IPS-11a (cell line): ENCODE data around the gene STK32B.
"Not testable (repeated sequence)": the region's sequence is repeated elsewhere in the genome, so short reads cannot be mapped to it uniquely, and the experiment has no call there.

Source experiments
- H3K4me3 ChIP-seq: one replicate; pipeline ENCODE4 v1.5.1; 2013; ENCODE audit warnings: low read depth, low read length, control low read depth

The STK32B gene

DNA sequence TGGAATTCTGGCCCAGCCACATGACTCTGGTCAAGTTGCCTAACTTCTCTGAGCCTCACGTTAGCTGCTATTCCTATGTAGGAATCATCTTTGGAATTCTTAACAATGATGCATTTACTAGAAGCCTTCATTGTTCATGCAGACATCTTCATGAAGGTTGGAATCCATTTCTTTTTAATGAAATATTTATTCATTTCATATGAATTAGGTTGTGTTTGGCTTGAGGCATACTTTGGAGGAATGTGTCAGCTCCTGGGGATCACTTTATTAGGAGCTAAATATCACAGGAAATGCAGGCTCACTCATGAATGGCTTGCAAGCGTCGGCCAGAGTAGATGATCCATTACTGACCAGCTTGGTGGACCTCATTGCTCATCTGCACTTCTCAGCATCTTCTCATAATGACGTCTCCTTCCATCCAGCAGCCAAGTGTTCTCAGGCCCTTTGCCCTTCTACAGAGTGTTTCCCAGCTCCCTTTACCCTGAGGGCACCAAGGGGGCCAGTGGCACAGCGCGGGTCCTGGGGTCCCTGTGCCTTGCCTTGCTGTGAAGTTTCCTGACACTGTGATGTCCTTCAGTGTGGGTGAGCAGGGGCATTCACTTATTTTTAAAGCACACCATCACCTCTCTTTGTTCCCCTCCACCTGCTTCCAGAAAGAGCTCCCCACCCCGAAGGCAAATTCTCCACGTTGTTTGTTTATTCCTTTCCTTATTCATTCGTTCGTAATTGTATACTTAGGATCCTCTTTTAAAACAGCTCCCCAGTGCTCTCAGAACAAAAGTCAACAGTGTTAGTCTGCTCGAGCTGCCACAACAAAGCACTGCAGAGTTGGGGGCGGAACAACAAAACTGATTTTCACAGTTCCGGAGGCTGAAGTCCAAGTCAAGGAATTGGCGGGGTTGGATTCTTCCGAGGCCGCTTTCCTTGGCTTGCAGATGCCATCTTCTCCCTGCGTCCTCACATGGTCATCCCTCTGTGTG is 106.8 kb downstream of the STK32B start:
- no peak overlapping the region for H3K4me3 ChIP-seq

DNA sequence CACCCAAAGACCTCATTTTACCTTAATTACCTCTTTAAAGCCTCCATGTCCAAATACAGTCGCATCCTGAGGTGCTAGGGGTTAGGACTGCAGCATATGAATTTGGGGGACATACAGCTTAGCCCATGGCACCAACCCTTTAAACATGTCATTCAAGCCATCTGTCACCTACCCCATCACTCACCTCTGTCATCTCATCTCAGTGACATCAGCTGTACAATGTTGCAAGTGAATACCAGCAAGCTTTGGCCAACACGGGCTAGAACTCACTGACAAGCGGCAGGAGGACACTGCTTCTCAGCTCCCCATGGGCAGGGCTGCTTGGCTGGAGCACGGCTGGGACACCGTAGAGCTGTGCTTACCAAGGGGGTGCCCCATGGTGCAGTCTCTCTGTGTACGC is 107.5 kb downstream of the STK32B start:
- no peak overlapping the region for H3K4me3 ChIP-seq

DNA sequence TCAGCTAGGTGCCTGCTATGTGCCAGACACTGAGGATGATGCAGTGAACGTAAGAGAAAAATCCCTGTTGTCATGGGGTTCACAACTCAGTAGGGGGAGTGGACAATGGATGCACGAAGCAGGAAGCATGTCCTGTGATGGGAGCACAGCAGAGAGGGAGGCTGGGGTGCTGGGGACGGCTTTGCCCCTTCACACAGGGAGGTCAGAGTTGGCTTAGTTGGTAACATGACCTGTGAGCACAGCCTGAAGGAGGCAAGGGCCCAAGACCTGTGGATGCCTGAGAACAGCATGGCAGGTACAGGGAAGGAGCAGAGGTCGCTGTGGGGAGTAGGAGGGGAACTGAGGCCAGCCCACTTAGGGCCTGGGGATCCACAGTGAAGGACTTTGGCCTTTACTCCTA is 109.4 kb downstream of the STK32B start:
- no peak overlapping the region for H3K4me3 ChIP-seq

DNA sequence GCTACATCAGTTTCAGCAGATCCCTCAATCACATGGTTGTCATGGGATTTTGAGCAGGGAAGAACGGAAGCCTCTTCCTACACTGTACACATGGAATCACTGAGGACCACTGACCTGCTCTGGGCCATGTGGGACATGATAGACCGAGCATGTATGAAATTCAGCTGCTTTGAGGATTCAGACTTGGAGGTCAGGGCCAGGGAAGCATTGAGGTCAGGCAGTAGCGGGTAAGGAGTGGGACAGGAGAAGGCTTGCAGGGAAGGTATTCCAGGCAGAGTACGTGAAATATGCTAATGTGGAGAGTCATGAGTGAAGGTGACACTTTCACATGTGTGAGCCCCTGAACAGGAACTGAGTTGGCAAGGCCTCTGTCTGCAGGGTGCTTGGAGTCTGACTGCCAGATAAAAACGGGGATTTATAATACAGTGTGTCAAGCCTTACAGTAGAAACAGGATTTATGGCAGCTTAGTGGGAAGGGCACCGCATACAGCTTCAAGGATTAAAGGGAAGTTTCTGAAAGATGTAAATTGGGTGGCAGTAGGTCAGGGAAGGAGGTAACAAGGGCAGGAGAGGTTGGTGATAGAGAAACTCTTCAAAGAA is 111.7 kb downstream of the STK32B start:
- H3K4me3 ChIP-seq = no peak overlapping the region

DNA sequence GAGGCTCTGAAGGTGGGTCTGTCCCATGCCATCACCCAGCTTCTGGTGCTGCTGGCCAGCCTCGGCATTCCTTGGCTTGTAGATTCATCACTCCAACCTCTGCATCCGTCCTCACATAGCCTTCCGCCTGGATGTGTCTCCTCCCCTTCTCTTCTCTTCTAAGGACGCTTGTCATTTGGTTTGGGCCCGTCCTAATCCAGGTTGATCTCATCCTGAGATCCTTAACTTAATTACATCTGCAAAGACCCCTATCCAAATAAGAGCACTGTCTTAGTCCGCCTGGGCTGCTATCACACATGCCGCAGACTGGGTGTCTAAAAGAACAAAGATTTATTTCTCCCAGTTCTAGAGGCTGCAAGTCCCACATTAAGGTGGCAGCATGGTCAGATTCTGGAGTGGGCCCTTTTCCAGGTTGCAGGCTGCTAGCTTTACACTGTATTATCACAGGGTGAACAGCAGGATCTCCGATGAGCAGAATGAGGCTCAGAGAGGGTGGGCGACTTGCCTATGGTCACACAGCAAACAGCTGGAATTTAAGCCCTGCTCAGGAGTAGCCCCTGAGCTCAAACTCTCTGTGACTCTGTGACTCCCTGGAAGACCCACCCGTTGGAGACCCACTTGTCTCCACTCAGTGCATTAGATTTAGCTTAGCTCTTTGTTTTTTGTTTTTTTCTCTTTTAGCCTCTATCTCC is 113.1 kb downstream of the STK32B start:
- H3K4me3 ChIP-seq = no peak overlapping the region

DNA sequence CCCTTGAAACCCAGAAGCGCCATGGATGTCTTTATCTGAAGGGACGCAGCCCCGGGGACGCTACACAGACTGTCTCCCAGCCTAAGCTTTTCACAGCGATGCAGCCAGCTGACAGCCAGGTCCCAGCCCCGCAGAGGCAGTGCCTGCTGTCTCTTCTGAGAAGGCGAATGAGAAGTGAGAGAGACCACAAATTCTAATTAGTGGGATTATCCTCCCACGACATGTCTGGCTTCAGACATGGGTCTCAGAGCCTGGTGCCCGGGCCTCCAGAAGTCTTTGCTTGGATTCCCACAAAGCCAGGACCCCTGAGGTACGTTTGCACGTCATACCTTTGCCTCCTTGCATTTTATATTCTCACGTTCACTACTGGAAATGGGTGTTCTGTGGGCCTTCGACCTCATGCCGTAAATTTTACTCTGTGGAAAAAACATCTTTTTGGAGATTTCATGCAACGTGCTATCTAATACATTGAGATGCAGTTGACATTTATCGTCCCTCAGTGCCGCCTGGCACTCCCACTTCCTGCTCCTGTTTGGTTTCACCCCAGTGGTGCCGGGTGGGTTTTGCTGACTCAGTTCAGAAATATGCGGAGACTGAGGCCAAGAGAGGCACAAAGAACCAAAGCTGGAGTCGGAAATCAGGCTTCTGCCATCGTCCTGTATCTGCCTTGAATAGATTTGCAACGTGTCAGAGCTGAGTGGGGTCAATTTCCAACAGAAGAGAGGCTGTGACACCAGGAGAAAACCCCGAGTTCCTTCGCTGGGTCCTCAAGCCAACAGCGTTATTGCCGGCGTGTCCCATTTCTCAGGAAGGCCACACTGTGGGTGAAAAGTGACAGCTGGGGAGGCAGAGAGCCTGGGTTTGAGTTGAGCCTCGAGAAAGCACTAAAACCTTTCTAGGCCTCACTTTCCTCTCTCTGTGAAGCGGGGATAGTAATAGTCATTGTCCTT is 114.4 kb downstream of the STK32B start:
- no peak overlapping the region for H3K4me3 ChIP-seq

DNA sequence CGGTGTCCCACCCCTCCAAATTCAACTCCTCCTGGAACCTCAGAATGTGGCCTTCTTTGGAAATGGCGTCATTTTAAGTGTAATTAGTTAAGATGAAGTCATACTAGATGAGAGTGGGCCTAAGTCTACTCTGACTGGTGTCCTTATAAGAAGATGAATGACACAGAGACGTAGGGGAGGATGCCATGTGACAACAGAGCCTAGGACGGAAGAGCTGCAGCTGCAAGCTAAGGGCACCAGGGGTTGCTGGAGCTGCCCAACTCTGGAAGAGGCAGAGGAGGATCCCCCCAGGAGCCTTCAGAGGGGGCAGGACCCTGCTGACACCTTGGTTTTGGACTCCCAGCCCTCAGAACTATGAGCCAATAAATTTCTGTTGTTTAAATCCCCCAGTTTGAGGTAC is 115.1 kb downstream of the STK32B start:
- H3K4me3 ChIP-seq = no peak overlapping the region

DNA sequence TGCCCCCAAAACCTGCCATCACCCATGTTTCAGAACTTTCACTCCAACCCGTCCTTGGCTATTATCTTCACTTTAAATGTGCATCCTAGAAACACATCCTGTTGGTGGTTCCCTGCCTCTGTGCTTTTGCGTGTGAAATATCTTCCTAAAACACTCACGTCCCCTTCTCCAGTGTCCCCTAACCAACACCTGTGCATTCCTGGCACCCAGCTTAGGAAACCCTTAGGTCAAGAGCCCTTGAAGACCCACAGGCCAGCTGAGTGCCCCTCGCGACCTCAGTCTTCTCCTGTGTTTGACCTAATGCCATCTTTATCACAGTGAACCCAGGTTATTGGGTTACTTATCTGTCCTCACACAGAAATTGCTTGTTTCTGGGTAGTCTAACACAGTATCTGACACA is 117.6 kb downstream of the STK32B start:
- no peak overlapping the region for H3K4me3 ChIP-seq

DNA sequence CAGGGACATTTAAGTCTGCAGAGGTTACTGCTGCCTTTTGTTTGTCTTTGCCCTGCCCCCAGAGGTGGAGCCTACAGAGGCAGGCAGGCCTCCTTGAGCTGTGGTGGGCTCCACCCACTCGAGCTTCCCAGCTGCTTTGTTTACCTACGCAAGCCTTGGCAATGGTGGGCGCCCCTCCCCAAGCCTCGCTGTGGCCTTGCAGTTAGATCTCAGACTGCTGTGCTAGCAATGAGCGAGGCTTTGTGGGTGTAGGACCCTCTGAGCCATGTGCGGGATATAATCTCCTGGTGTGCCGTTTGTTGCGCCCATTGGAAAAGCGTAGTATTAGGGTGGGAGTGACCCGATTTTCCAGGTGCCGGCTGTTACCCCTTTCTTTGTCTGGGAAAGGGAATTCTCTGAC is 124.6 kb downstream of the STK32B start:
- not testable (repeated sequence) for H3K4me3 ChIP-seq

DNA sequence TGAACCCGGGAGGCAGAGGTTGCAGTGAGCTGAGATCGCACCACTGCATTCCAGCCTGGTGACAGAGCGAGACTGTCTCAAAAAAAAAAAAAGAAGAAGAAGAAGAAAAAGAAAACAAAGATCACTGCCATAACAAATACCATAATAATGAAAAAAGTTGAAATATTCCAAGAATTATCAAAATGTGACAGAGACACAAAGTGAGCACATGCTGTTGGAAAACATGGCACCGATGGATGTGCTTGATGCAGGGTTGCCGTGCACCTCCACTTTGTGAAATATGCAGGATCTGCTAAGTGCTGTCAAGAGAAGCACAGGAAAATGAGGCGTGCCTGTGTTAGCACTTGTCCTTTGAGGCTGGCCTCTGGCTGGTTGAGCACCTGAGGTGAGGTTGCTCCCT is 133.3 kb downstream of the STK32B start:
- no peak overlapping the region for H3K4me3 ChIP-seq

DNA sequence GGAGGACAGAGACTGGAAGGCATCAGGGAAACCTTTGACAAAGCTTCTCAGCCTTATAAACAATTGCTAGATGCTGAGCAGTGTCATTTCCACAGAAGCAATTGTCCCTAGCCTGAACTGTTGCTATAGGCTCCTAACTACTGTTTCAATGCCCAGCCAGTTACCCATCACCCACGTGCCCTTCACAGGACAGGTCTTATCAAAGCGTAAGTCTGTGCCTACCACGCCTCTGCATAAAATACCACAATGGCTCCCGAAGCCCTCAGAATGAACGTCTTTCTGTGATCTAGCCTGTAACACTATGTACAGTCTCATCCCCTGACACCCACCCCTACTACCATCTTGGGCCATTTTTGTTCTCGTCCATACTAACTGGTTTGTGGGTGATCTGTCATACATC is 134.3 kb downstream of the STK32B start:
- no peak overlapping the region for H3K4me3 ChIP-seq

DNA sequence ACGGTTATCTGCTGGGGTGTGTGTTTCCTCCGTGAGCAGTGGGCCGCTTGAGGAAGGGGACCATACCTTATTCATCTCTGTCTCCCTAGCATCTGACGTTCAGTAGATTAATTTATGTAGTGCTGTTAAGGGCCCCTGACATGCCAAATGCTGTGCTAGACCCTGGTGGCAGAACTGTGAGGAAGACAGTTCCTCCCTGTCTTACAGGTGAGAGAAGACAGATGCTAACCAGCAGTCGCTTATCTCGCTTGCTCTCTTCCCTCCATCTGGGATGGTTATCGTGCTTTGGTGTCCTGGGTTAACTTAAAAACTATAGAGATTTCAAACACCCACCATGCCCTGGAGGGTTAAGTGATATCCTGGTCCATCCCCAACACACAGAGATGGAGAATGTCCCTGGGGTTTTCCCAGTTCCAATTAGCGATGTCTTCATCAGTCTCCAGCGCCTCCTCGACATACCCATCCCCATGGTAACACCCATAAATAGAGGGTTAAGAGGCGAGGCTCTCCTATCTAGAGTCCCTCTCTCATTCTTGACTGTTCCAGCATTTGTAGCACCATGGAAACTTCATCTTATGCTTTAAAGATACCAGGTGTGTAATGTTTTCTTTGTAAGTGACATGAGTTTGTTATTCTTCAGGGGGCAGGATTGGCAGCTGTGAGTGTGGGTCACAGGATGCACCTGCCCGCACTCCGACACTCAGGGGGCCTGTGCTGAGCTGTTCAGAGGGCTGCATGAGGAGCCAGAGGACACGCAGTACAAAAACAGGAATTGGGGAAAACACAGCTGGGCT is 135.2 kb downstream of the STK32B start:
- no peak overlapping the region for H3K4me3 ChIP-seq

DNA sequence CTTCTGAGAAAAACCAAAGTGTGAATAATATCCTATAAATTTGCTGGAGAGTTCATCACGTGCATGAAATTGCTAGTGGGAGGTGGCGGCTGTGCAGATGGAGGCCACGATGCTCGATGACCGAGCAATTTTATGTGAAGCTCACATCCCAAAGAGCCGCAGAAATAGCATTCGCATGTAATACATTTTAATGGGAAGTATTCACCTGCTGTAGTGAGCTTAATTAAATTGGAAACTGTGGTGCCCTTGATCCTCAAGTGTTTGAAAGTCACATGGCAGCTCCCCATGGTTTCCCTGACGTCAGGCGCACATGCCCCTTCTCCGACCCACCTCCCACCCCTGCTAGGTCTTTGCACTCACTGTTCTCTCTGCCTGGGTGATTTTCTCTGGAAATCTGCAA is 136.8 kb downstream of the STK32B start:
- H3K4me3 ChIP-seq = no peak overlapping the region

DNA sequence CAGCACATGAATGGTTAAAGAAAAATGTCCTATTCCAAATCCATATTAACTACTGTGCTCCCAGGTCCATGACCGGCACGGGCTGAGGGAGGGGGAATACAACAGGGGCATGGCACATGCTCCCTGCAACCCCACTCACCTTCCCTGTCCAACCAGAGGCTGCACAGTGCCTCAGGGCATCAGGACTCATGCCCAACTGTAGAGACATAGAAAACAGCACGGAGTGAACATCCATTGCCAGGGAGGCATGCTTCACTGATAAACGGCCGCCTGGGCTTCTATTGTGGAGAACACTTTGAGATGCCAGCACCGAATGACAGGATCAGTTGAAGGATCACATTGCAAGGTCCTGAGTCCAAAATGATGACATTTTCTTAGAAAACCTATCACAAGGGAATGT is 140.6 kb downstream of the STK32B start:
- H3K4me3 ChIP-seq = no peak overlapping the region

DNA sequence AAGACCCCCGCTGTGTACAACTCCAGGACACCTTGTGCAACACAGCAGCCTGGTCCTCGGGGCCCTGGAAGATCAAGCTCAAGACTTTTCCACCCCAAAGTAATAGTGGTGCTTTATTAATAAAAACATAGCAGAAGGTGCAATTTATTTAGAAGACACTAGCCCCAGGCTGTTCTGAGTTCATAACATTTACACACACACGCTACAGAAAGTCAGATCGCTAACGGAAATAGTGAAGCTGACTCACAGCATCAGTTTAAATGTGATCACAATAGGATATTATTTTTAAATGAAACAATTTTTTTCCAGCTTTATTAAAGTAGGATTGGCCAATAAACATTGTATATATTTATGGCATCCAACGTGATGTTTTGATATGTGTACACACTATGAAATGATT is 141.0 kb downstream of the STK32B start:
- no peak overlapping the region for H3K4me3 ChIP-seq

DNA sequence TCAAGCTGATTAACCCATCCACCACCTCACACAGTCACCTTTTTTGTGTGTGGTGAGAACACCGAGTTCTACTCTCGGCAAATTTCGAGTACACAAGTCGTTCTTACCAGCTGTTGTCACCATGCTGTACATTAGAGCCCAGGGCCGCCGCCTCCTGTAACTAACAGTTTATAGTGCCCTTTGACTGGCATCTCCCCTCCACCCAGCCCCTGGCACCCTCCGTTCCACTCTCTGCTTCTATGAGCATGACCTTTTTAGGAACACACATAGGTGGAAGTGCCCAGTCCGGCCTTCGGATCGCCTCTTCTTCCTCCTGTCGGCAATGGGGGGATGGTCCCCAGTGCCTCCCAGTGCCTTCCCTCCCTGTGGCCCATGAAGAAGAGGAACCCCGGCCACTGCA is 141.4 kb downstream of the STK32B start:
- no peak overlapping the region for H3K4me3 ChIP-seq

DNA sequence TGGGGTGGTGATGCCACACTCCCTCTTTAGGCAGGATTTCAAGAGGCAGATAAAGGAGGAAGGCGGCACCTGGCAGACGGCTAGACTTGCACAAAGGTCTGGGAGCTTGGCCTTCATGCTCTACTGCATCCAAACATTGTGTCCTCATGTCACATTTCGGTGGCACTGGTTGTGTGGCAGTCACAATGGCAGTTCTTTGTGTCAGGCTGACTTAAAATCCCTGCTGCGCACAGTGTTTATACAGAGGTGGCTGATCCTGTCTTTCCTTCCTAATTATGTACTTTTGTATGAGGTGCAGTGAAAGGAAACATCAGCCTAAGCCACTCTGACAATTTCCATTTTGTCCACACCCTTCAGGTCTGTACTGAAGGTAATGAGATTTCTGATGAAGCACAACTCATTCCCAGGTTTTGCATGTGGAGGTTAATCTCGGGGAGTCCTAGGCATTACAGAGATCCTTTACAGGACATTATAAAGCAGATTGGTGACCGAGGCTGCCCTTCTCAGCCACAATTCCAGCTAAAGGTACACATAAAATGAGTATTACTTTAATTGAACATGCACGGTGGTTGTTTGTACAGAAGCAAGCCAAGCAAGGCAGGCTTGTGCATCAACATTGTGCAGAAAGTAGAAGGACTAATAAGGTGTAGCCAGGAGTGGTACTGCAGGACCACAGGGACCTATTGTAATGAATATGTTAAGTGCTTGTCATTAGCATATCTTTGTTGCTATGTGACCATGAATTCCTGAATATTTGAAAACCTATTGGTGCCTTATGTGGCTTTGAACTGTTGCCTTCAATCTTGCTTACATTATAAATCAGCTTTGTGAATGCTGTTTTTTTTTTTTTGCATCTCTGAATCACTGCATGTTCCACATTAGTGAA is 147.6 kb downstream of the STK32B start:
- H3K4me3 ChIP-seq = no peak overlapping the region

DNA sequence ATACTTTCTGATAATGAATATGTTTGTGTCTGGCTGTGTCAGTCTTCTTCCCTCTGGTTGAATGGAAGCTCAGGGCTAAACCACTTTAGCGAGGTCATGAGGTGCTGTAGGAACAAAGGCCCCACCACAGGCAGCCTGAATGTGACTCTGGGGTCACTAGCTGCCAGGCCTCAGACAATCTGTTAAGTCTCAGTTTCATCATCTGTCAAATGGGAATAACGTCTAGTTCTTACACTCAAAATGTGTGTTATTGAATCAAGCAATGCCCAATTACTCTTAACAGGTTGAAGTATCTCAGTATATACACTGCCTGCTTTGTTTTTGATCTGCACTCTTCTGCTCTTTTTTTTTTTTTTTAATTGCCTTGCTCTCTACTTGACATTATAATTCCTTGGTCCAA is 148.6 kb downstream of the STK32B start:
- no peak overlapping the region for H3K4me3 ChIP-seq

DNA sequence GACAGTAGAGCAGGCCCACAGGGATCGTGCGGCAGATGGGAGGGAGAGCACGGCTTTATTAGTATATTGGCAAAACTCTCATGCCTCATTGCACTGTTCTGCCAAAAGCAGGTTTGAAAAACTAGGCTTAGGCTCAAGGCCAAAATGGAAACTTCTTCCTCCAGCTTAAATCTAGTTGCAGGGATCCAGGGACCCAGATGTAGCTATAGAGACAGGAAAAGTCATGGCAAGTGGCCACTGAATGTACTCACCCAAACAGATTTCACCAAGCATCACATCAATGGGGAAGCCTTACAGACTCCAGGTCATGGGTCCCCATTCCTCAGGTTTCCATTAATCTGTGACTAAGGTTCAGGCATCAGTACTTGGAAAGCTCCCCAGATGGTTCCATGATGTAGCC is 149.2 kb downstream of the STK32B start:
- no peak overlapping the region for H3K4me3 ChIP-seq
